Stimulated activated CD8-positive, alpha-beta memory T cell treated with anti-CD3 and anti-CD28 coated beads, Interleukin-2, amount 100 ng/mL, for 48 hours (primary cell): Measurements from ENCODE around the gene OFD1.

ENCODE experiments used
- DNase-seq, 2 donors: peaks; one replicate each; pipeline ENCODE4 v3.0.0-alpha.2; 2020; ENCODE audit warnings: low read depth in 2 of 2

The OFD1 gene

GRCh38 chrX:13734278-13735172 lies at the start of gene OFD1, which contains the start of gene TRAPPC2:
OFD1 (plus strand) TSS chrX:13734748; CDS start chrX:13735072, 324 bp downstream.
TRAPPC2 (minus strand) TSS chrX:13734620; CDS start chrX:13719963, 14,657 bp downstream.
- peak; percentile 79 to 81 for DNase-seq

DNA sequence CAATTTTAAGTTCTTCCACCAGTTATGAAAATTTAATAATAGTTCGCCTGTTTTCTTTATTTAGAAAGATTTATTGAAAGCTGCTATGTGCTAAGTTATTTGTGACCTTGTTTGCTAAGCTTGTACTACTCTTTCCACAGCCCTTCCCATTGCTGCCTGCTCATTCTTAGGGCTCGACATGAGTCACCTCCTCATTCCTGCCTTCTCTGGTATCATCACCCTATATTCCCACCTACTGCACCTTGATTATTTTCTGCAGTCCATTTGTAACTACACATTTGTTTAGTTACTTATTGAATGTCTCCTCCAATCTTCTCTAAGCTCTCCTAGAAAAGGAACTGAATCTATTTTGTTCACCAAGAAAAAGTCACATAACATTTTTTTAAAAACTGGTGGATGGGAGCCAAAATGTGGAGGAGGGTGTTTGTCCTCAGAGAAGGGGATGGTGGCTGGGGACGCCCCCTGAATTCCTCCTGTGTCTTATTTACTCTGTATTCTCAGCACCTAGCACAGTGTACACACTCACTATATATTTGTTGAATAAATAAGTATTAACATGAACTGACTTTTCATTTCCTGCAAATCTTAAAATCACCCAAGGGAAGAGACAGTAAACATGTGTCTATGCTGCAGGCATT lies 49.3 kb upstream of the OFD1 start:
- no peak for DNase-seq

DNA sequence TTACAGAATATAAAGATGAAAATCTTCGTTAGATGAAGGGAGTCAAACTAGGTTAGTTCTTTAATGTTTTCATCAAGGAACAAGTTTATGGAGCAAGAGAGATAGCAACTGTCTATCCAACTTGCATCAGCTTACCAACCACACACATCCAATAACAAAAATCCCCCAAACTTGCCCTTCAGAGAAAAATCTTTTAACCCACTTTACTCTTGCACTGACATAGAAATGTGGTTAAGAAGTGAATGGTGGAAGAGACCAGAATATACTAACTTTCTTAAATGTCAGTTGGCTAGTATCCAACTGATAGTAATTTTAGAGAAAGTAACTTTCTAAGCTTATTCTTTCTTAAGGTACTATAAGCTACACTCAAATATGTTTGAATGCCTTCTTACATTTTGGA lies 47.3 kb upstream of the OFD1 start:
- DNase-seq = no peak

DNA sequence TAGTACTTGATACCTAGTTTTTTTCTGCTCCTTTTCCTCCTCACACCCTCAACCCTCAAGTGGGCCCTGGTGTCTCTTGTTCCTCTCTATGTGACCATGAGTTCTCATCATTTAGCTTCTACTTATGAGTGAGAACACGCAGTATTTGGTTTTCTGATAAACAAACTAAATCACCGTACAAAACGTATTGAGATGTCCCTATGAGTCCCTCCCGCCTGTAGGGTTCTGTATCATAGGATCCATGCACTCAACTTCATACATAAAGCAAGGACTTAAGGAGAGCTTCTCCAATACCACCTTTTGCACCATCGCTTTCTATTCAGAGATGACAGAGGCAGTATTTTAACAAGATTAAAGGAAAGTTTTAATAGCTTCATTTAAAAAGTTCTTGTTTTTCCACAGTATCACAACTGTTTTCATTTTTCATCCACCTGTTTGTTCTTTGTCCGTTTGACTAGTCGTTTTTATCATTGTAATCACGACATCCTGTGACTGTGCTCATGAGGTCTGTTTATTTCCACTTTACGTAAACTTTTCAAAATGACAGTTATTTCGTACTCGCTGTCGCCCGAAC lies 46.1 kb upstream of the OFD1 start:
- no peak for DNase-seq

- peak; percentile 77 to 79 for DNase-seq
Measured at GRCh38 chrX:13688958-13689740, 45.4 kb upstream of the OFD1 start, which contains the start of gene RAB9A. RAB9A (plus strand) TSS chrX:13689128; CDS start chrX:13708747, 19,619 bp downstream.

DNA sequence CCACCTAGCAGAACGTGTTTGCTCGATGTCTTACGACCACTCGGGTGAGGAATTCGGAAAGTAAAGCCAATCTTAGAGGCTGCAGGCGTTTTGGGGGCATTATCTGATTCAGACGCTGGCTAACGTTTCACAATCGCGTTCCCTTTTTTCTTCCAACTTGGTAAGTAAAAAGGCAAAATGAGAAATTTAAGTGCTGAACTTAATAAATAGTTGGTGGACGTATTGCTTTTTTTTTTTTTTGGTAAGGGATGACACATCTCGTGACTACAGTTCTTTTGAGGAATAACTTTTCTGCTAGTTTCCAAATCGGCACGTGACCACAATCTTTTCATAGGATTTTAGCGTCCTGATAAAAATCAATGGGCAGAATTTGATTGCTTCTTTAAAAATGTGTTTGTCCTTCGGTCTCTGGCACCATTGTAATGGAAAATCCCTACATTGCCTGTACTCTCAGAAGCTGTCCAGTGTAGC lies 44.8 kb upstream of the OFD1 start:
- no peak for DNase-seq

GRCh38 chrX:13690836-13691235 lies 43.7 kb upstream of the OFD1 start:
- DNase-seq = no peak

DNA sequence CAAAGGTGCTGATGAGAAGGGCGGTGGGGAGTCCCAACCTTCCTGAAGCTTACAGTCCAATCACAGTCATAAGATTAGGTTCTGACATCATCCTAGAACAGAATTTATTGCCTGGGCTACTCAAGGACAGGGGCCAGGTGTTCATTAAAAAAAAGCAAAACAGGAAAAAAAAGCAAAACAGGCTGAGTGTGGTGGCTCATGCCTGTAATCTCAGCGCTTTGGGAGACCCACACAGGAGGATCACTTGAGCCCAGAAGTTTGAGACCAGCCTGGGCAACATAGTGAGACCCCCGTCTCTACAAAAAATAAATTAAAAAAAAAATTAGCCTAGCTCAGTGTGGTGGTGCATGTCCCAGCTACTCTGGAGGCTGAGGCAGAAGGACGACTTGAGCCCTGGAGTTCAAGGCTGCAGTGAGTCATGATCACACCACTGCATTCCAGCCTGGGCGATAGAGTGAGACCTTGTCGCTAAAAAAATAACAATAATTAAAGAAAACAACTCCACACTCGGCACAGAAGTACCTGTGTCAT lies 42.6 kb upstream of the OFD1 start:
- DNase-seq = no peak

GRCh38 chrX:13692771-13693231 lies 41.7 kb upstream of the OFD1 start:
- DNase-seq = no peak

DNA sequence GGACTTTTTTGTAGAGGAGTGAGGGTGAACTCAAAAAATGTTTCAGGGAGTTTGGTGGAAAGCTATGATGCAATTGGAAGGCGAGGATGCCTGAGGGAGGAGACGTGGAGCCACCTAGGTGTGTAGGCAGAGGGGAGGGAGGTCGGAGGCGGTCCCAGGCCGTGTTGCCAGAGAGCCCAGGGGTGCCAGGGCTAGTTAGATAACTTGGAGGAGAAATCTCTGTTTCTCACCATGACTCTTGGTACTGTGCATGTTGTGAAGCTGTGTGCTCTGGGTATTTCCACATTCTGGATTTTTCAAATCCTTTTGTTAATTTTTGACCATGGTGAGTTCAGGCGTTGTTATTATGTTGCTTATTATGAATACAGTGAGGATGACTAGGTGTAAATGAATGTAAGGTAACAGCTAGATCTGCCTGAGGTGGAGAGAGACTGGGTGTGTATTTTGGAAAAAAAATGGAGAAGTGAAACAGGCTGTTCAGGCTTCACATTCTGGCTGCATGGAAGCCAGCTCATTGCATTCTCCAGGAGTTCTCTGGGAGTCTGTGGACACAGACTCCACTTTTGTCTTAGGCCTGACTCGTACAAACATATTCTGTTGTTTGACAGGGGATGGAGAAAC lies 41.1 kb upstream of the OFD1 start:
- no peak for DNase-seq

DNA sequence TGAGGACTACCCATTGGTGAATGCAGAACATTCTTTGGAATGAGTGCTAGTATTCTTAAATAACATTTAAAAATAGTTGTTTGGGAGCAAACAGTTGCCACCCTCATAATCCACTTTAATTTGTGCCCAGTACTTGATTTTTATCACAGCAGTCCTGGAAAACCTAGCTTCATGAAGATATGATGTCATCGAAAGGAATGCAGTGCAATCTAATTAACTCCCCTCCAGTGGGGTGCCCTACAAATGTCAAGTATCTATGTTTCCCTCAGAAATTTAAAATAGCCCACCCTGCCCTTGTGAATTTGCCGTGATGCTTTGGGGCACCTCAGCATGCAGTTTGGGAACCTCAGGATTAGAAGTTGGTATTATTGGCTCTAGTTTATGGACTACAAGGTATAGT lies 40.2 kb upstream of the OFD1 start:
- no peak for DNase-seq

- no peak for DNase-seq
Measured at GRCh38 chrX:13694983-13695382, 39.6 kb upstream of the OFD1 start.

DNA sequence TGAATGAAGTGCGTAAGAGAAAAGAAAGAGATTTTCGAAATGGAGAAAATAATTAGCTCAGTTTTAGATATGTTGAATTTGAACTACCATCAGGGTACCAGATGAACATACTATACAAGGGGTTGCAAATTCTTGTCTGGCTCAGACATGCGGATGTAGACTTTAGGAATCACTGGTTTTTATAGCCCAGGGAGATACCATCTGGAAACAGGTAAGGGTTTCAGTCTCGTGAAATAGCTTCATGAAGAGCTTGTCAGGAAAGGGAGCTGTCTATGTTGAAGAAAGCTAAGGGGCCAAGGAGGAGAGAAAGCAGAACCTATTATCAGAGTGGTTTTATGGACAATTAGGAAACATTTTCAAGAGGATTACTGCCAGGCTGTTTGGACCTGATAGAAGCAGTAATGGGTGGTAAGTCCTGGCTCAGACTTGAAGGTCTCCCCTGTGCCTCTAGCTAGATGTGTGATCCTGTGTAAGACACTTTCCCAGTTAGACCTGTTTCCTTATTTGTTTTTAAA lies 38.9 kb upstream of the OFD1 start:
- DNase-seq = no peak

GRCh38 chrX:13697455-13697854 lies 37.1 kb upstream of the OFD1 start:
- DNase-seq = no peak

GRCh38 chrX:13697976-13698375 lies 36.6 kb upstream of the OFD1 start:
- no peak for DNase-seq

DNA sequence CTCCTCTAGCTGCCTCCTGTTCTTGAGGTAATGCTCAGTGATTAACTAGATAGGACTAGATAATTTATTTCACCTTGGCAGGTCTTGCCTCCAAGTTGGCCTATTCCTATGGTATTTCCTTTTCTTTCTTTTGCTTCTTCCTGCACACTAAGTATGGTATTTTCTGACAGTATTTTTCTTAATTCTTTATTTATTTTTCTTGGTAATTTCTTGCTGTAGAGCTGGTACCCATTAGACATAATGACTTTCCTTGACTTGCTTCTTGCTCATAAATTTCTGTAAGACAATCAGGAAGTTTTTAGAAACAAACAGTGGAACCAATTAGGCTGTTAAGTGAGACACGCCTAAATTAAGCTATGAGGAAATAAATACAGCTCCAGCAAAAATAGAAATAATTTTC lies 36.1 kb upstream of the OFD1 start:
- DNase-seq = no peak

DNA sequence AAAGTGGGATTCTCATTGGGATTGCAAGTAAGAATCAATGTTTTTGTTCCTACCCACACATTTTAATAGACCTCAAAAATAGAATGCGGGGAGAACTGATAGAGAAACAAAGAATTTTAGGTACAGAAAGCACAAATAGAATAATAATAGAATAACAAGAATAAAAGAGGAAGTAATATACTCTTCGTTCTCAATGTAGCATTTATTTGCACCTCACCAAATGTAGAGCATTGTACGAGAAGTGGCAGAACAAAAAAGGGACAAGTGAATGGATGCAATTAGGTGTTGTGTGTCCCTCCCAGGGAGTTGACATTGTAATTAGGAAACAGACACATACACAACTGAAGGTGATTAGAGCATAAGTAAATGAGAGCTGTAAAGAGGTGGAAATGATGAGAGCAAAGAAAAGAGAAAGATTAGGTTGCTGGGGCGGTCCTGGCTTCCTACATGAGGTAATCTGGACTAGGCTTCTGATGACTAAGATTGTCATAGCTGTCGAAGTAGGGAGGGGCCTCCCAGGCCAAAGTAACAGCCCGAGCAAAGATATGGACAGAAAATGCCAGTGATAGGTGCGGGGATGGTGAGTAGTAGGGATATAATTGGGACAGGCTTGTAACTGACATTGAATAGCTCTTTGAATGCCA lies 35.2 kb upstream of the OFD1 start:
- DNase-seq = no peak

DNA sequence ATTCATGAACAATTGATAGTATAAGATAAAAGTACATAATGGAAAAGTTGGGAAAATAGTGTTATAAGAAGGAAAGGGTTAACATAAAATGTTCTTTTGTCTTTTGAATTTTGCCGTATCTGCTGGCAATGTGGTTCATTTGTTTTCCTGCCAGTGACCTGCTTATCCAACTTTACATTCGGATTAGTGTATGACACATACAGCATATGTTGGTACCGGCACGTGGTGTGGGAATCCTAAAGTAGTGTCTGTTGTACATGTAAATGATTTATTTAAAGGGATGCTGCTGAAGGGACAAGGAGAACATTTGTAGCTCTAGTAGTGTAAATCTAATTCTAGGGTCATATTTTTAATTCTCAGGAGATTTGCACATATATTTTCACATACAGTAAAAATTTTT lies 34.2 kb upstream of the OFD1 start:
- DNase-seq = no peak

DNA sequence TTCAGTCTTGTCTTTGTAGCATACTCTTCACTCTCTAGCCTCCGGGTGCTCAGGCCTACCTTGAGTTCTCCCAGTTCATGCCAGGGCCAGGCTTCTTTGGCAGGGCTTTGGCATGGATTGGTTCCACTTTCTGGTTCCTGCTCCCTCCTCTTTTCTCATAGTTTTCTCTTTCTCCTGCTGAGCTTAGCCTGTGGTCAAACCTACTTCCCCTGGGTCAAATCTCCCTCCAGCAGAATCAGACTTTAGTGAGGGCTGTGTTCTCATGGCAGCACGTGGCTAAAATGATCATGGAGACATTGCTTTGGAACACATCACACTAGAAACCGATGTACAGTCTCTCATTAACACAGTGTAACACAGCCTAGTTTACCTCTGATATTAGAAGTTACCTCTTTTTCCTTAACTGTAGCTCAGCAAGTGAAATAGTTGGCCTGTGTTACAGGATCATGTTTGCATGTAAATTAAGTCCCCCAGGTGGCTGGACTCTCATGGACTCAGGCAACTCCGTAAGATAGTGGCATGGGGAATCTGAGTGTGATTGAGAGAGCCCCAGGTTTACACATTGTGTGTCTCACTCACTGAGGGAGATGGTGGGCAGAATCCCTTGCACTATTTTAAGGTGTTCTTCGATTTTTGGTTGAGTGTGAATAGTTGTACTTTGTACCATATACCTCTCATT lies 32.3 kb upstream of the OFD1 start:
- no peak for DNase-seq

GRCh38 chrX:13703135-13703534 lies 31.4 kb upstream of the OFD1 start:
- no peak for DNase-seq
